HEK293T (cell line): ENCODE measurements around the gene PLA2G1B.
A peak's percentile ranks its signal among the peaks of the same experiment; 100 is the strongest.

Experiments
- CTCF ChIA-PET: fragments of 350-600 bp; formaldehyde crosslinking; extraction: SDS; loops from one replicate; lab custom pipeline; 2021; ENCODE audit warnings: antibody characterized with exemption, inconsistent platforms; lab: Yijun Ruan, JAX
- POLR2A ChIA-PET: fragments of 350-600 bp; formaldehyde crosslinking; extraction: SDS; loops from one replicate; lab custom pipeline; 2020; ENCODE audit warnings: antibody characterized with exemption, inconsistent platforms; lab: Yijun Ruan, JAX
- DNase-seq: peaks from one replicate; pipeline ENCODE4 v3.0.0; 2012; ENCODE audit warnings: mixed read lengths; ENCODE audit errors: extremely low spot score
- ARNT ChIP-seq: fragments of 450-650 bp; IDR thresholded peaks from 2 replicates; pipeline ENCODE4 v1.6.1; 2017; ENCODE audit warnings: mild to moderate bottlenecking
- BHLHE40 ChIP-seq: fragments of 450-650 bp; IDR thresholded peaks from 2 replicates; pipeline ENCODE4 v1.6.1; 2016; ENCODE audit warnings: mild to moderate bottlenecking, moderate library complexity, borderline replicate concordance
- CTBP1 ChIP-seq: fragments of 450-650 bp; IDR thresholded peaks from 2 replicates; pipeline ENCODE4 v1.6.1; 2016; ENCODE audit warnings: borderline replicate concordance
- ELF4 ChIP-seq: fragments of 450-650 bp; IDR thresholded peaks from 2 replicates; pipeline ENCODE4 v1.6.1; 2017; ENCODE audit warnings: antibody characterized with exemption
- FOXA1 ChIP-seq: fragments of 450-650 bp; IDR thresholded peaks from 2 replicates; pipeline ENCODE4 v1.6.1; 2016; ENCODE audit warnings: mild to moderate bottlenecking
- FOXK2 ChIP-seq: fragments of 450-650 bp; IDR thresholded peaks from 2 replicates; pipeline ENCODE4 v1.6.1; 2016; ENCODE audit warnings: mild to moderate bottlenecking
- FOXM1 ChIP-seq: fragments of 450-650 bp; IDR thresholded peaks from 2 replicates; pipeline ENCODE4 v1.6.1; 2017; ENCODE audit warnings: mild to moderate bottlenecking, borderline replicate concordance
- HDGF ChIP-seq: fragments of 450-650 bp; IDR thresholded peaks from 2 replicates; pipeline ENCODE4 v1.6.1; 2017; ENCODE audit warnings: antibody characterized with exemption, borderline replicate concordance
- L3MBTL2 ChIP-seq: fragments of 450-650 bp; conservative IDR thresholded peaks from 2 replicates; pipeline ENCODE4 v1.6.1; 2016; ENCODE audit warnings: mild to moderate bottlenecking
- LEF1 ChIP-seq: fragments of 450-650 bp; IDR thresholded peaks from 2 replicates; pipeline ENCODE4 v1.6.1; 2017; ENCODE audit warnings: mild to moderate bottlenecking, borderline replicate concordance
- NFRKB ChIP-seq: fragments of 450-650 bp; IDR thresholded peaks from 2 replicates; pipeline ENCODE4 v1.6.1; 2016; ENCODE audit warnings: mild to moderate bottlenecking, moderate library complexity
- PKNOX1 ChIP-seq: fragments of 450-650 bp; IDR thresholded peaks from 2 replicates; pipeline ENCODE4 v1.6.1; 2016
- SP1 ChIP-seq: fragments of 450-650 bp; IDR thresholded peaks from 2 replicates; pipeline ENCODE4 v1.6.1; 2017
- SUZ12 ChIP-seq: fragments of 450-650 bp; IDR thresholded peaks from 2 replicates; pipeline ENCODE4 v1.6.1; 2016; ENCODE audit warnings: mild to moderate bottlenecking
- TARDBP ChIP-seq: fragments of 450-650 bp; IDR thresholded peaks from 2 replicates; pipeline ENCODE4 v1.6.1; 2016
- ZNF384 ChIP-seq: fragments of 450-650 bp; IDR thresholded peaks from 2 replicates; pipeline ENCODE4 v1.6.1; 2016

The PLA2G1B gene

GRCh38 chr12:120357104-120357503, 29.5 kb upstream of the PLA2G1B start:
- ChIA-PET POLR2A (no interaction called here), CTCF (interaction anchor here (0.6 to 1.2 kb wide), 5 partner anchors 10 to 73 kb away, joined by 3 to 11 read pairs (median 3); partner anchors contain the start of gene PLA2G1B)
- DNase-seq = no peak
- no peak for TF ChIP-seq NFRKB
- TF ChIP-seq CTBP1 = no peak
- no peak for TF ChIP-seq SP1
- TF ChIP-seq SUZ12 = no peak
- TF ChIP-seq BHLHE40 = no peak
- no peak for TF ChIP-seq ARNT
- TF ChIP-seq ELF4 = no peak
- TF ChIP-seq HDGF = no peak
- no peak for TF ChIP-seq L3MBTL2
- no peak for TF ChIP-seq PKNOX1
- TF ChIP-seq FOXA1 = no peak
- TF ChIP-seq FOXM1 = no peak
- TF ChIP-seq FOXK2 = no peak
- no peak for TF ChIP-seq LEF1
- no peak for TF ChIP-seq ZNF384
- no peak for TF ChIP-seq TARDBP

GRCh38 chr12:120356567-120357030, 29.0 kb upstream of the PLA2G1B start:
- POLR2A ChIA-PET = no interaction called here
- TF ChIP-seq PKNOX1 = peak; percentile 88
- TF ChIP-seq ELF4 = no peak
- DNase-seq = peak; percentile 87
- CTCF ChIA-PET = interaction anchor here (0.7 to 1.2 kb wide), 3 partner anchors 11 to 73 kb away, joined by 3 to 11 read pairs (median 5); no protein-coding TSS in a partner anchor

GRCh38 chr12:120353556-120354317, 26.2 kb upstream of the PLA2G1B start:
- CTCF ChIA-PET = interaction anchor here (0.8 kb wide), 1 partner anchor 82 kb away, joined by 4 read pairs; no protein-coding TSS in a partner anchor
- no peak for DNase-seq
- no peak for TF ChIP-seq SP1
- no peak for TF ChIP-seq HDGF
- no peak for TF ChIP-seq ZNF384
- TF ChIP-seq FOXA1 = no peak
- no peak for TF ChIP-seq BHLHE40
- TF ChIP-seq FOXM1 = no peak
- no peak for TF ChIP-seq ELF4
- no peak for TF ChIP-seq FOXK2
- TF ChIP-seq SUZ12 = no peak
- TF ChIP-seq TARDBP = no peak
- no peak for TF ChIP-seq LEF1
- no peak for TF ChIP-seq NFRKB
- TF ChIP-seq L3MBTL2 = no peak
- no peak for TF ChIP-seq ARNT
- TF ChIP-seq PKNOX1 = no peak
- POLR2A ChIA-PET = interaction anchor here (1.2 kb wide), 1 partner anchor 14 kb away, joined by 3 read pairs; no protein-coding TSS in a partner anchor

- TF ChIP-seq ARNT (no peak), SP1 (no peak), LEF1 (no peak), FOXA1 (no peak), NFRKB (no peak), ZNF384 (no peak)
- DNase-seq = no peak
- ChIA-PET POLR2A (interaction anchor here (1.2 kb wide), 1 partner anchor 14 kb away, joined by 3 read pairs; no protein-coding TSS in a partner anchor), CTCF (no interaction called here)
Observed at GRCh38 chr12:120353136-120353535, 25.6 kb upstream of the PLA2G1B start.

GRCh38 chr12:120352117-120352516, 24.5 kb upstream of the PLA2G1B start:
- DNase-seq = no peak
- TF ChIP-seq NFRKB = no peak
- TF ChIP-seq PKNOX1 = no peak
- TF ChIP-seq ZNF384 = no peak
- TF ChIP-seq CTBP1 = no peak
- TF ChIP-seq FOXM1 = no peak
- no peak for TF ChIP-seq FOXK2
- no peak for TF ChIP-seq ELF4
- TF ChIP-seq FOXA1 = no peak
- TF ChIP-seq HDGF = no peak
- no peak for TF ChIP-seq TARDBP
- TF ChIP-seq SUZ12 = no peak
- no peak for TF ChIP-seq ARNT
- no peak for TF ChIP-seq LEF1
- TF ChIP-seq L3MBTL2 = no peak
- TF ChIP-seq BHLHE40 = no peak
- TF ChIP-seq SP1 = no peak
- ChIA-PET CTCF (interaction anchor here (1.3 kb wide), 1 partner anchor 15 kb away, joined by 4 read pairs; no protein-coding TSS in a partner anchor), POLR2A (interaction anchor here (0.9 kb wide), 1 partner anchor 86 kb away, joined by 3 read pairs; the partner anchor contains the start of gene COX6A1)
